GM18499 (cell line): Measurements from ENCODE around the gene EMID1.
"Not testable (repeated sequence)": the region's sequence is repeated elsewhere in the genome, so short reads cannot be mapped to it uniquely, and the experiment has no call there.

Source experiments
- ATAC-seq: cut with Tn5 transposase; IDR thresholded peaks from one replicate; pipeline ENCODE4 v1.9.1; 2021; ENCODE audit warnings: moderate number of reproducible peaks; ENCODE audit not compliant: insufficient read depth, unreplicated experiment

The EMID1 gene

GRCh38 chr22:29225422-29226090 lies 19.9 kb downstream of the EMID1 start:
- ATAC-seq, result no peak

DNA sequence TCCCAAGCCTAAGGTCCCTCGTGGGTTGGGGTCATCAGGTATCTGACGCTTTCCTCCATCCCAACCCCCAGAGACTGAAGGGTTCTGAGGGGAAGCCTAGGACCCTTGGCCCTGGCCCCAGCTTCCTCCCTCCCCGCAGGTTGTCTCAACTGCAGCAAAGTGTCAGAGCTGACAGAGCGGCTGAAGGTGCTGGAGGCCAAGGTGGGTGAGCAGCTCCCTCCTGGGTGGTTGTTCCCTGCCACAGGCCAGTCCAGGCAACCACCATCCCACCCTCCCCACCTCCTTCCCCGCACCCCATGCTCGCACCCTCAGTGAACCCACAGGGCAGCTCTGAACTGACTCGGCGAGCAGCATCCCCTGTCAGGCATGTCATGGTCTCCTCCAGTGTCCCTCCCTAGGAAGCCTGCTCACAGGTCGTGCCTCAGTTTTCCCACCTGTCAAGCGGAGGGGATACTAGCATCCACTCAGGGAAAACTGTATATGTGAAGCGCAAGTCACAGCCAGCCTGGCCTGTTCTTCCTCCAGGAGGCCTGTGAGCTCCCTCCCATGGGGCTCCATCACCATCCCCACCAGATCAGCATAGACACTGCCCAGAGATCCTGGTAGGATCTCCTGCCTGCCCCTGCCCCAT lies 20.8 kb downstream of the EMID1 start:
- ATAC-seq, result no peak

DNA sequence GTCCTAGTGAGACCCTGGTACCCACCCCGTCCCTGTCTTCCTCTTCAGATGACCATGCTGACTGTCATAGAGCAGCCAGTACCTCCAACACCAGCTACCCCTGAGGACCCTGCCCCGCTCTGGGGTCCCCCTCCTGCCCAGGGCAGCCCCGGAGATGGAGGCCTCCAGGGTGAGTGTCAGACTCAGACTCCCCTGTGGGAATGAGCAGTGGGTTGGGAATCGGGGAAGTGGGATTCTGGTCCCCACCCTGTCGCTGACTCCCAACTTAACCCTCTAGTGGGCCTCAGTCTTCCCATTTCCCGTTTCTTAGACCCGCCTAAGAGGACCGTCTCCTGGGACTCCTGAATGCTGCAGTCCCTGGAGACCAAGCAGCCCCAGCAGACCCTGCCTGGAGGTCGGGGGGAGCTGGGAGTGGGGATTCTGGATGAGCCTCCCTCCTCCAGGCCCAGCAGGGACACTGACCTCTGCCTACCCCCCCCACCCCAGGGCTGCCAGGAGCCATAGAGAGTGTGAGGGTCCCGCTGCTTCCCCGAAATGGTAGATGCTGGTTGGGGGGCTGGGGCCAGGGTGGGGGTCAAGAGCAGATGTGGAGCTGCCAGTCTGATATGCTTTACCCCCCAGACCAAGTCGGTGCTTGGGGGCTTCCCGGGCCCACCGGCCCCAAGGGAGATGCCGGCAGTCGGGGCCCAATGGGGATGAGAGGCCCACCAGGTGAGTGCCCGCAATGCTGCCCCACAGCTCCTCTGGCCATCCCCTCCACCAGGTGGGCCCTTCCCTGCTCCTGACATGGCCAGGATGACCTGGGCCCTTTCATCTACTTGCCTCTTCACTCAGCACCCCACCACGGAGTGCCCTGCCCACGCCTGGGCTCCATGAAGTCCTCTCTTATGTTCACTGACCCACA lies 25.5 kb downstream of the EMID1 start:
- no peak for ATAC-seq

DNA sequence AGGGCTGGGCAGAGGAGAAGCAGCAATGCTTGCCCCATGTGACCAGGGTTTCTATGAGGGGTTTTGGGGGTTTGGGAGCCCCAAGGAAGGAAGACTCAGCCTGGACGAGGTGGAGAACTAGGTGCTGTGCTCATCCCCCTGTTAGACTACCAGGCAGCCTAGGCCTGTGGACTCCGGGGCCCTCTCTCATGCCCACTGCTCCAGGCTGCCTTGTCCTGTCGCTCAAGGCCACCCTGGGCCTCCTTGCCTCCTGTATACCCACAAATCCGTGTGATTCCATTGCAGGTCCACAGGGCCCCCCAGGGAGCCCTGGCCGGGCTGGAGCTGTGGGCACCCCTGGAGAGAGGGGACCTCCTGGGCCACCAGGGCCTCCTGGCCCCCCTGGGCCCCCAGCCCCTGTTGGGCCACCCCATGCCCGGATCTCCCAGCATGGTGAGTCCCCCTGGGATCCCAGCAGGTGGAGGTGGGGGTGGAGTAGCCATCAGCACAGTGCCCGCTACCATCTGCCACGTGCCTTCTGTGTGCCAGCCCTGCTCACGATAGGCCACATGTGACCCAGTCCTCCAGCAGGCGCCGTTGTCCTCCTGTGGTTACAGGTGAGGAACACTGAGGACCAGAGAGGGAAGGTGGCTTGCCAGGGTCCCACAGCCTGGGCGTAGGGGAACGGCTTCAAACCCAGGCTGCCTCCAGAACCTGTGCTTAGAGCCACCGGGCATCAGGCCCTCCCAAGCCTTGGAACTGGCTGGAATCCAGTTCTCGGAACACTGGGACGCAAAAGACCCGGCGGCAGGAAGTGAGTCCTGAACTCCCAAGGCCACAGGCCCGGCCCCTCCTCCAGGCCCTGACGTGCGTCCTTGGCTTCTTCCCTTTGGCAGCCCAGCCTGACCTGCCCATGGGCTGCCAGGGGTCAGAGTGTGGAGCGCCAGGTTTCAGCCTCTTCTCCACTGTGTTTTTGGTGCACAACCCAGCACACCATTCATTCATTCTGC lies 26.6 kb downstream of the EMID1 start:
- no peak for ATAC-seq

GRCh38 chr22:29233277-29233877 lies 27.7 kb downstream of the EMID1 start:
- no peak for ATAC-seq

GRCh38 chr22:29240481-29240880 lies 34.8 kb downstream of the EMID1 start:
- ATAC-seq, result not testable (repeated sequence)

- no peak for ATAC-seq
These were observed 38.3 kb downstream of the EMID1 start for GRCh38 chr22:29243874-29244446.

- no peak for ATAC-seq
These were observed 39.3 kb downstream of the EMID1 start for GRCh38 chr22:29244785-29245625.

GRCh38 chr22:29245626-29246385 lies 40.1 kb downstream of the EMID1 start:
- no peak for ATAC-seq

- ATAC-seq, result not testable (repeated sequence)
These were observed 42.2 kb downstream of the EMID1 start for GRCh38 chr22:29247891-29248290.

DNA sequence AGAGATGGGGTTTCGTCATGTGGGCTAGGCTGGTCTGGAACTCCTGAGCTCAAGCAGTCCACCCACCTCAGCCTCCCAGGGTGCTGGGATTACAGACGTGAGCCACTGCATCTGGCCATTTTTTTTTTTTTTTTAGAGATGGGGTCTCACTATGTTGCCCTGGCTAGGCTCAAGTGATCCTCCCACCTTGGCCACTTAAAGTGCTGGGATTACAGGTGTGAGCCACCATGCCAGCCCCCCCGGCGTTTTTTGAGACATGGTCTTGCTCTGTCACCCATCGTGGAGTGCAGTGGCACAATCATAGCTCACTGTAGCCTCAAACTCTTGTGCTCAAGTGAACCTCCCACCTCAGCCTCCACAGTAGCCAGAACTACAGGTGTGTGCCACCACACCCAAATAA lies 45.6 kb downstream of the EMID1 start:
- ATAC-seq, result no peak

DNA sequence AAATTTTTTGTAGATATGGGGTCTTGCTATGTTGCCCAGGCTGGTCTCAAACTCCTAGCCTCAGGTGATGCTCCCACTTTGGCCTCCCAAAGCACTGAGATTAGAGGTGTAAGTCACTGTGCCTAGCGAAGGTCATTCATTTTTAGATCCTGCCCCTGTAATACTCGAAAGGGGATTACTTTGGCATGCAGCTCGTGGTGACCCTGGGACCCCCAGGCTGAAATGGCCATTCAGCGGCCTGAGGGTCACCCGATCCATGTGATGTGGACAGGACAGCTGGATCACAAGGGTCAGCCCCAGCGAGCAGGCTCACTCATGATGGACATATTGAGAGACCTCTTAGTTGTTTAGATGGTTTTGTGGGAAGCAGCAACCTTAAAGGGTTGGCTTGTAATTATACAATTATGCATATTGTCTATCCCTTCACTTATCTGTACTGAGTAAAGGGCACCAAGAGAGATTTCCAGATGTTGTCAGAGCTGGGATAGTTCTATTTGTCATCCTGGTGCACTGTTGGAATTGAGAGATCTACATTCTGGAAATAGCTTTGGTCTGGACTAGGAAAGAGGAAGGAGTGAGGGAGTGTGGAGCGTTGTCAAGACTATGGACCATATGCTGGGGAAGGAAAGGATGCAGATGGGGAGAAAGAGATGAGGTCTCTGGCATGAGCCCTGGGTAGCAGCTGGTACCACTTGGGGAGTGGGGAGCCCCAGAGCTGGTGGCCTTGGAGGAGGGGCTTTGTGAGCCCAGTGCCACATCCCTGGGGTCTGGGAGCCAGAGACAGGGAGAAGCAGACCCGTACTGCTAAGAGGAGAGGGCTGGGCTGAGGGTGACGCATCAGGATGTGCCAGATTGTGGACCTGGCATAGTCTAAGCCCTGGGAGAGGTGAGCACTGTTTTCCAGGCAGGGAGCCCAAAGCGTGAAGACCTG lies 46.5 kb downstream of the EMID1 start:
- ATAC-seq, result no peak

- ATAC-seq, result no peak
These were observed 48.0 kb downstream of the EMID1 start for GRCh38 chr22:29253561-29254285.

GRCh38 chr22:29254286-29254660 lies 48.6 kb downstream of the EMID1 start:
- no peak for ATAC-seq

- no peak for ATAC-seq
These were observed 49.4 kb downstream of the EMID1 start for GRCh38 chr22:29255064-29255621.
